Stimulated activated CD8-positive, alpha-beta memory T cell treated with anti-CD3 and anti-CD28 coated beads, Interleukin-4, amount 100 ng/mL, for 24 hours (primary cell): ENCODE measurements around the gene LORICRIN.

Experiments used
- DNase-seq: peaks from one replicate; pipeline ENCODE4 v3.0.0-alpha.2; 2020; ENCODE audit warnings: low read depth

LORICRIN gene

GRCh38 chr1:153306303-153307220 lies 47.1 kb downstream of the LORICRIN start:
- DNase-seq: no peak

- DNase-seq: no peak
Observed at GRCh38 chr1:153307221-153307600, 47.7 kb downstream of the LORICRIN start.

- DNase-seq: no peak
Observed at GRCh38 chr1:153308540-153308939, 49.1 kb downstream of the LORICRIN start.

GRCh38 chr1:153309441-153309840 lies 50.0 kb downstream of the LORICRIN start:
- DNase-seq: no peak

- no peak for DNase-seq
Observed at GRCh38 chr1:153310526-153310925, 51.0 kb downstream of the LORICRIN start.
